COLO668 (cell line): Measurements from ENCODE around the gene BNC2.
"Not testable (repeated sequence)": the region's sequence is repeated elsewhere in the genome, so short reads cannot be mapped to it uniquely, and the experiment has no call there.

Source experiments
- DNase-seq: peaks from one replicate; lab custom pipeline; 2025; ENCODE audit not compliant: unreplicated experiment; lab: John Stamatoyannopoulos, UW

Gene BNC2

GRCh38 chr9:16461137-16461840, 409.2 kb downstream of the BNC2 start:
- no peak for DNase-seq

- DNase-seq = no peak
Observed at GRCh38 chr9:16460696-16461095, 409.8 kb downstream of the BNC2 start.

GRCh38 chr9:16459421-16460148, 410.9 kb downstream of the BNC2 start:
- DNase-seq = peak; percentile 21

GRCh38 chr9:16458696-16459420, 411.6 kb downstream of the BNC2 start:
- DNase-seq = peak; percentile 47

GRCh38 chr9:16455842-16456241, 414.6 kb downstream of the BNC2 start:
- no peak for DNase-seq

- DNase-seq = no peak
Observed at GRCh38 chr9:16453390-16453789, 417.1 kb downstream of the BNC2 start.

GRCh38 chr9:16450578-16450977, 419.9 kb downstream of the BNC2 start:
- DNase-seq = no peak

GRCh38 chr9:16450043-16450442, 420.4 kb downstream of the BNC2 start:
- DNase-seq = no peak

GRCh38 chr9:16449076-16449730, 421.3 kb downstream of the BNC2 start:
- DNase-seq = no peak

GRCh38 chr9:16447946-16448345, 422.5 kb downstream of the BNC2 start:
- no peak for DNase-seq

GRCh38 chr9:16446636-16447035, 423.8 kb downstream of the BNC2 start:
- no peak for DNase-seq

GRCh38 chr9:16445141-16445920, 425.1 kb downstream of the BNC2 start:
- no peak for DNase-seq

- no peak for DNase-seq
Observed at GRCh38 chr9:16442622-16443021, 427.8 kb downstream of the BNC2 start.

GRCh38 chr9:16441791-16442190, 428.7 kb downstream of the BNC2 start:
- no peak for DNase-seq

GRCh38 chr9:16438831-16439230, 431.6 kb downstream of the BNC2 start:
- not testable (repeated sequence) for DNase-seq

- DNase-seq = no peak
Observed at GRCh38 chr9:16436545-16436944, 433.9 kb downstream of the BNC2 start.

- DNase-seq = no peak
Observed at GRCh38 chr9:16434526-16434925, 435.9 kb downstream of the BNC2 start.

- DNase-seq = no peak
Observed at GRCh38 chr9:16433494-16433893, 437.0 kb downstream of the BNC2 start.

- DNase-seq = no peak
Observed at GRCh38 chr9:16431666-16432392, 438.6 kb downstream of the BNC2 start.

GRCh38 chr9:16429671-16430070, 440.8 kb downstream of the BNC2 start:
- no peak for DNase-seq
